Measurements from ENCODE around the gene PLA2G4B.

The PLA2G4B gene

DNA sequence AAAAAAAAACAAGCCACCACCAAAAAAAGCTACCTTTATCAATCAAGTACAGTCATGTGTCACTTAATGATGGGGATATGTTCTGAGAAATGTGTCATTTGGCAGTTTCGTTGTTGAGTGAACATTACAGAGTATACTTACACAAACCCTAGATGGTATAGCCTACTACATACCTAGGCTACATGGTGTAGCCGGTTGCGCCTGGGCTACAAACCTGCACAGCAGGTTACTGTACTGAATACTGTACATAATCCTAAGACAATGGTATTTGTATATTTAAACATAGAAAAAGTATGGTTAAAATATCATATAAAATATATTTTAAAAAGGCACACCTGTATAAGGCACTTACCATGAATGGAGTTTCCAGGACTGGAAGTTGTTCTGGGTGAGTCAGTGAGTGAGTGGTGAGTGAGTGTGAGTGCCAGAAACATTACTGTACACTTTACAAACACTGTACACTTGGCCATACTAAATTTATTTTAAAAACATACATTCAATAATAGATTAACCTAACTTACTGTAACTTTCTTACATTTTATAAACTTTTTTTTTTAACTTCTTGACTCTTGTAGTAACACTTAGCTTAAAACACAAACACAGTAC lies 36.7 kb upstream of the PLA2G4B start:
- H3K9me3 ChIP-seq (ENCODE audit: control insufficient read depth, insufficient read depth, low read length) = peaks cover 3% of the 10 kb centered on the region; the same call in 1 of the 2 replicates

DNA sequence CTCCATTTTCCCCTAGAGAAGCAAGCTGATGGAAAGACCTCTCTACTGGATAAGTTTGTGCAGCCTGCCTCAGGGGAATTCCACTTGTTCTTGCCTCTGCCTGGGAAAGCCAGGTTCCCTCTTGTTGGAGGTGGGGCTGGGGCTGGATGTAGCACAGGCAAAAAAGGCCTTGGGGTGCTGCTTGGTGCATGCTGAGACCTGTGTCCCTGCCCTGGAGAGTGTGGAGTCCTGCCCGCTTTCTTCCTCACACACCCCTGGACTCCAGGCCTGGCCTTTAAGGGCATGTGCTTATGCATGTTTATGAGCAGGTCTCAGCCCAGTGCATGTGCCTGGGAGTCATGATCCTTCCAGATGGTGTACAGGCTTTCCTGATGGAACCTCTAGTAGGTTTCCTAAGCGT lies 34.3 kb upstream of the PLA2G4B start:
- H3K4me1 ChIP-seq (ENCODE audit: insufficient read depth, low read length) = peaks cover 14% of the 10 kb centered on the region
- no peak overlapping the region for H3K9ac ChIP-seq (ENCODE audit: low read depth, low read length)
- no peaks in the 10 kb centered on the region for H3K36me3 ChIP-seq (ENCODE audit: insufficient read depth, low read length)
- H3K9me3 ChIP-seq (ENCODE audit: control insufficient read depth, insufficient read depth, low read length) = peaks cover 3% of the 10 kb centered on the region; the same call in 1 of the 2 replicates

More for the DNA sequence above, 36.7 kb upstream of the PLA2G4B start:
- Histone ChIP-seq H3K9ac (ENCODE audit: low read depth, low read length) (no peak overlapping the region), H3K4me1 (ENCODE audit: insufficient read depth, low read length) (peaks cover 13% of the 10 kb centered on the region; the same call in 1 of the 2 replicates), H3K36me3 (ENCODE audit: insufficient read depth, low read length) (no peaks in the 10 kb centered on the region)

DNA sequence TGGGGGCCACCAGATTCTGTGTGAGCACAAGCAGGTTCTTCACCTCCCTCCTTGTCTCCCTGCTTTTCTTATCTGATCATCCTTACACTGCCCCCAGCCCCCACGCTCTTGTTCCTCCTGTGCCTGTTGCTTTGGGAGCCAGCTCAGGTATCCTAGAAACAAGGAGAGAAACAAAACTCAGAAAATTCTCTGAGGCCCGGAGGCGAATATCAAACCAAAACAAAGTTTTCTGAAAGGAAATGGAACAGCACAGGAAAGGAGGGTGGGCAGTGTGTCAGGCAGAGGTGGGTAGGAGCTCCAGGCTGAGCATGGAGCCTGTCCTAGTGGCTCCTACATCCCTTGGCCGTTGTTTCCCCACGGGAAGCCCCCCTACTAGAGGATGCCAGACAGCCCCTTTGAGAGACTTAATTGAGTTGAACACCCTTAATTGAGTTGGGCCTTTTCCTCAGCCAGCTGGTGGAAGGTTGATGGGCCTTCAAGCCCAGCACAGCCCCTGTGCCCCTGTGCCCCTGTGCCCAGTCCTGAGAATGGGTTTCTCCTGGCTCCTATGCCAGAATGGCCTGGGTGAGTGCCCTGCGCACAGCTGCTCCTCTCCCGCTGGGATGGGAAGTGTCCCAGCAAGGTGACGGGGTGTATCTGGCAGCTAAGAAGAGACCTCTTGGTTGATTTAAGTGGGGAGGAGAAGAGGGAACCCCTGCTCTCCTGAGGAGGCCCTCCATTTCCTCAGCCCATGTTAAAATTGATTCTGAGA lies 33.6 kb upstream of the PLA2G4B start:
- no peaks in the 10 kb centered on the region for H3K36me3 ChIP-seq (ENCODE audit: insufficient read depth, low read length)
- peaks cover 3% of the 10 kb centered on the region; the same call in 1 of the 2 replicates for H3K9me3 ChIP-seq (ENCODE audit: control insufficient read depth, insufficient read depth, low read length)
- H3K9ac ChIP-seq (ENCODE audit: low read depth, low read length) = no peak overlapping the region
- peaks cover 17% of the 10 kb centered on the region for H3K4me1 ChIP-seq (ENCODE audit: insufficient read depth, low read length)

DNA sequence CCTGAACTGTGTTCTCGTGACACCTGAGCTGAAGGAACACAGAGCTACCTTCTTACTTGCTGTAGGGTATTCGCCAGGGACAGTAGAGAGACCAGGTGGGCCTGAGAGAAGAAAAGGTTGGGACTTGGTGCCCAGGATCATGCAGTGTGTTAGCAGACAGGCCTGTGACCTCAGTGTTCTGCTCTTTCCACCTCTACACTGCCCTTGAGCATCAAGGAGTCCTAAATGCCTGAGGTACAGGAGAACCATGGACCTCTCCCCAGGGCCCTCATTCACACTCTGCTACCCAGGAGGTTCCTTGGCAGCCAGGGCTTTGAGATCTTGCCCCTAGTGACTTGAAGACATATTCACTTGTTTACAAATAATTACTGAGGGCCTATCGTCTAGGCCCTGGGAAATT lies 32.9 kb upstream of the PLA2G4B start:
- H3K9ac ChIP-seq (ENCODE audit: low read depth, low read length) = no peak overlapping the region
- H3K9me3 ChIP-seq (ENCODE audit: control insufficient read depth, insufficient read depth, low read length) = peaks cover 3% of the 10 kb centered on the region; the same call in 1 of the 2 replicates
- peaks cover 17% of the 10 kb centered on the region for H3K4me1 ChIP-seq (ENCODE audit: insufficient read depth, low read length)

DNA sequence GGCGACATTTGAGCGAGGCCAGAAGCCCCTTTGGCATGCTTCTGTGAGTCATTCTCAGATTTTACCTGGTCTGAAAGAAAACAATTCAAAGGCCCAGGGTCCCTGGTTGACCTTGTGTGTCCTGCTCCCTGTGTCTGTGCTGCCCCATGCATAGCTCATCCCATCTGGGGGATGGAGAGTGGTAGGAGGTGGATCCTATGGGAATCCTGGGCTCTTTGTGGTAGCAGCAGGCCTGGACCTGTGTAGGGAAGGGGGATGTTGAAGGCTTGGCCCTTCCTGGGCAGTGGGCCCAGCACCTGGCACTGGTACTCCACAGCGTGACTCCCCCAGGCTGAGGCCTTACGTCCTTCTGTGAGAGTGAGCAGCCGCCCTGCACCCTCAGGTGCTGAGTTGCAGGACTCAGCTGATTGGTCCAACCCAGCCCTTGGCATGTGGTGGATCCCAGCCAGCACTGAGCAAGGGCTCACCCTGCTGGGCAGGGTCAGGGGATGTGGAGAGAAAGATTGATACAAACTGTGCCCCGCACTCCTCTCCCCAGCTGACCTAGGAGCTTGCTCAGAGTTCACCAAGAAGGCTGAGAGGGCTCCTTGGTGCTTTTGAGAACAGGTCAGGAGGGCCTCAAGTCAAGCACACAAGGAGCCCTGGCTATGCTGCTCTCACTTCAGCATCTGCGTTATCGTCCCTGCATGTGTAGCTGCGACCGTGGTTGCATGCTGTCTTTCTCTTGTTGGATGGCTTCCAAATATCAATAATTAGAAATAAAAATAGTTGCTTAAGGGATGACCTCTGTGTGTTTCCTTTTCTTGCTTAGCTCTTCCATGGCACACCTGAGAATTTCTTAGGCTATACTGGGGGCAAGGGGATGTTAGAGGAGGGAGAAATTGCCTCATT lies 32.1 kb upstream of the PLA2G4B start:
- H3K9ac ChIP-seq (ENCODE audit: low read depth, low read length) = no peak overlapping the region
- H3K9me3 ChIP-seq (ENCODE audit: control insufficient read depth, insufficient read depth, low read length) = peaks cover 3% of the 10 kb centered on the region; the same call in 1 of the 2 replicates
- peaks cover 22% of the 10 kb centered on the region for H3K4me1 ChIP-seq (ENCODE audit: insufficient read depth, low read length)
- no peaks in the 10 kb centered on the region for H3K36me3 ChIP-seq (ENCODE audit: insufficient read depth, low read length)

More for the DNA sequence above, 32.9 kb upstream of the PLA2G4B start:
- no peaks in the 10 kb centered on the region for H3K36me3 ChIP-seq (ENCODE audit: insufficient read depth, low read length)

DNA sequence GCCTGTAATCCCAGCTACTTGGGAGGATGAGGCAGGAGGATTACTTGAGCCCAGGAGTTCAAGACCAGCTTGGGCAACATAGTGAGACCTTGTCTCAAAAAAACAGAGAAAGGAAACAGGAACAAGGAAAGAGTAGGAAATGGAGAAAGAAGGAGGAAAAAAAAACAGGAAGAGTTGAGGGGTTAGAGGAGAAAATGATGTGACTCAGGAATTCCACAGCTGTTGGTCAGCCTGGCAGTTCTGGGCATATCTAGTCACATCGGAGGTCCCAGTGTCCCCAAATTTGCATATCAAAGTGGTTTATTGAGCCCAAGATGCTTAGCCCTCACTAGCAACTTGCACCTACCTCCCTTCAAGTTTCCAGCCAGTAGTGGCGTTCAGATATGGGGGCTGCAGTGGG lies 29.5 kb upstream of the PLA2G4B start:
- peaks cover 22% of the 10 kb centered on the region for H3K4me1 ChIP-seq (ENCODE audit: insufficient read depth, low read length)
- H3K9ac ChIP-seq (ENCODE audit: low read depth, low read length) = no peak overlapping the region
- H3K36me3 ChIP-seq (ENCODE audit: insufficient read depth, low read length) = no peaks in the 10 kb centered on the region

DNA sequence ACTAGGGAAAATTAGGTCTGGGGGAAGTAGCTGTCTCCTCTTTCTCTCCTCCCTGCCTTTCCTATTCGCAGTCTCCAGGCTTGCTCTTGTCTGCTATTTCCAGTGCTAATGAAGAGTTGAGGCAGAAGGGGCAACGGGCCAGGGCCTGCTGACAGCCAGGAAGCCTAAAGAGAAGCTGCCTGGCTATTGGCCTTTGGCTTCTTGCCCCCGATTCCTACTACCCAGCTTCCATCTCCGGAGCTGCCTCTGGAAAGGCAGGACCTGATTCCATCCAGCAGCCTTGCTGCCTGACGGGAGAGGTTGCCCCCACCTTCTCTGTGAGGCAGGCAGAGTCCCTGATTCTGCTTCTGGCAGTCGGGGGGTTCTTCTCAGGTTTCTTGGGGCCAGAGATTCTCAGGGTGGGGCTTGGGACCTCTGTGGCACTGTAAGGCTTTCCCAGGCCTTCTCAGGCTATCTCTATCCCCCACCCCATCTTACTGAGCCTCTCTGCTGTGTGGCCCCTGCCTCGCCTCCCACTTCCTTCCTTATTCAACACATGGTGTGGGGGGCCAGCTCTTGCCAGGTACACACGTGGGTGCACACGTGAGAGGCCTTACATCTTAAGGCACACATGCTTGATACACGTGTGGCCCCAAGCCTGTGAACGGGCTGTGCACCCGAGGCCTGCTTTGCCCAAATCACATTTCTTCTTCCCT lies 29.0 kb upstream of the PLA2G4B start:
- Histone ChIP-seq H3K36me3 (ENCODE audit: insufficient read depth, low read length) (no peaks in the 10 kb centered on the region), H3K9me3 (ENCODE audit: control insufficient read depth, insufficient read depth, low read length) (no peaks in the 10 kb centered on the region), H3K9ac (ENCODE audit: low read depth, low read length) (no peak overlapping the region), H3K4me1 (ENCODE audit: insufficient read depth, low read length) (peaks cover 18% of the 10 kb centered on the region)

More for the DNA sequence above, 29.5 kb upstream of the PLA2G4B start:
- no peaks in the 10 kb centered on the region for H3K9me3 ChIP-seq (ENCODE audit: control insufficient read depth, insufficient read depth, low read length)

DNA sequence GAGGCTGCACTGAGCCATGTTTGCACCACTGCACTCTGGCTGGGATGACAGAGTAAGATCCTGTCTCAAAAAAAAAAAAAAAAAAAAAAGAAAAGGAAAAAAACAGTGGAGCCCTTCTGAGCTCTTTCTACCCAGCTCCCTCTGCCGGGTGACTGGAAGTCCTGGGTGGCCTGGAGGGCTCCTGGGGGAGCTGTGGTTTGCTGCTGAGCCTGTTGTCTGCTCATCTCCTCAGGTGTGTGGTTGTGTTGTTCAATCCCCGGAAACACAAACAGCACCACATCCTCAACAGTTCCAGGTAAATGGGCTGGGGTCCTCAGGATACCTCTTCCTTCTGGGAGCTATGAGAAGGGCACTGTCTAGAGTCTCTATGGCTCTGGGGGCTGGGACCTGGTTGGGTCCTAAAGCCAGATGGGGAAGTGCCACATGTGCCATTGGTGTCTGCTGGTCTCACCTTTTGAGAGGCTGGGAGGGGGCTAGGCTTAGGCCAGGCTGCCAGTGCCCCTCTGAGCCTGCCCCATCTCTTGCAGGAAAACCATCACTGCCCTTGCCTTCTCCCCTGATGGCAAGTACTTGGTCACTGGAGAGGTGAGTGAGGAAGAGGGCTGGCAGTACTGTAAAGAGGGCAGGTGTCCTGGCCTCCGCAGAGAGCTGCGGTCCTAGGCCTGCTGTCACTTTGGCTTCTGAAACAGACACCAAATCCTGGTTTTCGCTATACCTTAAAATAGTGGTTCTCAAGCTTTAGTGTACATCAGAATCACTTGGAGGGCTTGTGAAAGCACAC lies 27.8 kb upstream of the PLA2G4B start:
- no peak overlapping the region for H3K9ac ChIP-seq (ENCODE audit: low read depth, low read length)
- H3K36me3 ChIP-seq (ENCODE audit: insufficient read depth, low read length) = no peaks in the 10 kb centered on the region
- H3K4me1 ChIP-seq (ENCODE audit: insufficient read depth, low read length) = peaks cover 18% of the 10 kb centered on the region
- H3K9me3 ChIP-seq (ENCODE audit: control insufficient read depth, insufficient read depth, low read length) = no peaks in the 10 kb centered on the region

DNA sequence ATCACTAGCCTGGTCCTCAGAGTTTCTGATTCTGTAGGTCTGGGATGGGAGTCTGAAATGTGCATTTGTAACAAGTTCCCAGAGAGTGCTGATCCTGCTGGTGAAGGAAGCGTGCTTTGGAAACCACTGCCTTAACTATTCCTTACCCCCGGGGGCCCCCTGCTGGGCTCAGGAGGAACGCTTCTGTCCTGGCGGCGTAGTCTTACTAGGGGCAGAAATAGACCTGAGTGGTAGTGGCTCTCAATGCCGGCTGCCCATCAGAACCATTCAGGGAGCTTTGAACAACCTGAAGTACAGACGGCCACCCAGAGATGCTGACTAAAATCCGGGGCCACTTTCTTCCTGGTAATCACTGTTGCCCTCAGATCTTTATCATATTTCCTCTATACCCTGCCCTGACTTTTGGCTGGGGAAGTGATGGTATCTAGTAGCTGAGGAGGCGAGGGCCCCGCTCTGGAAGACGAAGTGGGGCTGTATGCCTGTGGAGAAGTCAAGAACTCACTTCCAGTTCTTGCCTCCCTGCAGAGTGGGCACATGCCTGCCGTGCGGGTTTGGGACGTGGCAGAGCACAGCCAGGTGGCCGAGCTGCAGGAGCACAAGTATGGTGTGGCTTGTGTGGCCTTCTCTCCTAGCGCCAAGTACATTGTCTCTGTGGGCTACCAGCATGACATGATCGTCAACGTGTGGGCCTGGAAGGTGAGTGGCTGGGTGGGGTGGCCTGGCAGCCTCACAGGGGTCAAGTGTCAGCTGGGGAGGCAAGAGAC lies 27.0 kb upstream of the PLA2G4B start:
- H3K4me1 ChIP-seq (ENCODE audit: insufficient read depth, low read length) = peaks cover 14% of the 10 kb centered on the region

DNA sequence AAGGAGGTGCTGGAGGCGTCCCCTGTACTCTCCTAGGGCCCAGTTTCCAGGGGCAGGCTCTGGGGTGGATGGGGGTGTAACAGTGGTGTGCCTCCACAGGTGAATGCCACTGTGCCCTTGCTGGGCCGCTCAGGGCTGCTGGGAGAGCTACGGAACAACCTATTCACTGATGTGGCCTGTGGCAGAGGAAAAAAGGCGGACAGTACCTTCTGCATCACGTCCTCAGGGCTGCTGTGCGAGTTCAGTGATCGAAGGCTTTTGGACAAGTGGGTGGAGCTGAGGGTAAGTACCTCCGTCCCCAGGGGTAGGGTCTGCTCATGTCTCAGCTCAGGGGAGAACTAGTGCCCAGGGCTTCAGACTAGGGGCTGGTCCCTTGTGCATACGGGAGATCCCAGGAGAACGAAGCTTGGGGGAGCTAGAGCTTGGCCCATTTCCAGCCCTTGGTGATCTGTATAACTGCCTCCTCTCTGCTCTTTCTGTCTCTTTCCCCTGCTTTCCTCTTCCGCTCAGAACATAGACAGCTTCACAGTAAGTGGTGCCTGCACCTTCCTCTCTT lies 25.7 kb upstream of the PLA2G4B start:
- H3K36me3 ChIP-seq (ENCODE audit: insufficient read depth, low read length) = no peaks in the 10 kb centered on the region
- H3K4me1 ChIP-seq (ENCODE audit: insufficient read depth, low read length) = peaks cover 12% of the 10 kb centered on the region
- no peak overlapping the region for H3K9ac ChIP-seq (ENCODE audit: low read depth, low read length)
- H3K9me3 ChIP-seq (ENCODE audit: control insufficient read depth, insufficient read depth, low read length) = no peaks in the 10 kb centered on the region

More for the DNA sequence above, 27.0 kb upstream of the PLA2G4B start:
- H3K9me3 ChIP-seq (ENCODE audit: control insufficient read depth, insufficient read depth, low read length) = no peaks in the 10 kb centered on the region
- H3K36me3 ChIP-seq (ENCODE audit: insufficient read depth, low read length) = no peaks in the 10 kb centered on the region
- H3K9ac ChIP-seq (ENCODE audit: low read depth, low read length) = no peak overlapping the region

DNA sequence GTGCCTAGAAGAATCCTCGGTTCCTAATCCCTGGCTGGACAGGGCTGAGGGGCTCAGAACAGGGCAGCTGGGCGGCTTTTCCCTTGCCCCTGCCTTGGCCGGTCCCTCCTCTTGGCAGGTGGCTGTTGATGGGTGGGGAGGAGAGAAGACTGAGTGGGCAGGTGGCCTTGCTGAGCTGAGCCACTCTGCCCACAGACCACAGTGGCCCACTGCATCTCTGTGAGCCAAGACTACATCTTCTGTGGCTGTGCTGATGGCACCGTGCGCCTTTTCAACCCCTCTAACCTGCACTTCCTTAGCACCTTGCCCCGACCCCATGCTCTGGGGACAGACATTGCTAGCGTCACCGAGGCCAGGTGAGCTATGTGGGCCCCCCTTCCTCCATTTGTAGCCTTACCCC lies 25.2 kb upstream of the PLA2G4B start:
- Histone ChIP-seq H3K4me1 (ENCODE audit: insufficient read depth, low read length) (peaks cover 12% of the 10 kb centered on the region), H3K36me3 (ENCODE audit: insufficient read depth, low read length) (no peaks in the 10 kb centered on the region; the same call in 1 of the 2 replicates), H3K9me3 (ENCODE audit: control insufficient read depth, insufficient read depth, low read length) (no peaks in the 10 kb centered on the region), H3K9ac (ENCODE audit: low read depth, low read length) (no peak overlapping the region)

DNA sequence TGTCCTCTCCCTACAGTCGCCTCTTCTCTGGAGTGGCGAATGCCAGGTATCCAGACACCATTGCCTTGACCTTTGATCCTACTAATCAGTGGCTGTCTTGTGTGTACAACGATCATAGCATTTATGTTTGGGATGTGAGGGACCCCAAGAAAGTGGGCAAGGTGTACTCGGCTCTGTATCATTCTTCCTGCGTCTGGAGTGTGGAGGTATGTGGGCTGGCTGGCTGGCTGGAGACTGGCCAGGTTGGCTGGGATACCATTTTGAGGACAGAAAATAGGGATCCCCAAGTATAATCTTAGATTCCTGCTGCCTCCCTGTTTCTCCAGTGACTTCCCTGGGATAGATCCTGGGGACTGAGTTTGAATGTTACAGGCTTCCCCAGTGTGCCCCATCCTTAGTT lies 24.1 kb upstream of the PLA2G4B start:
- no peaks in the 10 kb centered on the region; the same call in 1 of the 2 replicates for H3K36me3 ChIP-seq (ENCODE audit: insufficient read depth, low read length)
- H3K4me1 ChIP-seq (ENCODE audit: insufficient read depth, low read length) = peaks cover 7% of the 10 kb centered on the region
- no peak overlapping the region for H3K9ac ChIP-seq (ENCODE audit: low read depth, low read length)
- H3K9me3 ChIP-seq (ENCODE audit: control insufficient read depth, insufficient read depth, low read length) = no peaks in the 10 kb centered on the region

Measured in ES-I3 (cell line).